Right cardiac atrium (tissue), 5 donors: Measurements from ENCODE around the gene NYAP2. TPM values are rescaled to one million over a fixed set of nuclear protein-coding genes. Genes with fewer than 3 reads are reported as not detected.

Experiments
- ATAC-seq, 2 donors: fragments of 200-7000 bp; cut with Tn5 transposase; one replicate each; pipeline versions ENCODE4 v1.8.0 to v1.9.1; 2020; ENCODE audit warnings: moderate library complexity in 2 of 2, mild to moderate bottlenecking in 1 of 2
- DNase-seq, 3 donors: peaks; one replicate each; pipeline ENCODE4 v3.0.0-alpha.2; 2020
- H3K27ac ChIP-seq: one replicate; pipeline ENCODE4 v1.5.1; 2013; ENCODE audit warnings: mild to moderate bottlenecking, low read length, control low read depth, moderate library complexity
- H3K27me3 ChIP-seq: one replicate; pipeline ENCODE4 v1.6.1; 2013; ENCODE audit not compliant: control insufficient read depth, insufficient read depth
- H3K4me1 ChIP-seq: one replicate; pipeline ENCODE4 v1.6.1; 2013; ENCODE audit warnings: low read length; ENCODE audit not compliant: control insufficient read depth, insufficient read depth
- H3K4me3 ChIP-seq: one replicate; pipeline ENCODE4 v1.5.1; 2013; ENCODE audit warnings: low read length, control low read depth
- H3K9me3 ChIP-seq: one replicate; pipeline ENCODE4 v1.6.1; 2013; ENCODE audit warnings: low read length; ENCODE audit not compliant: control insufficient read depth
- WGBS: extraction: QIAGEN DNeasy Blood & Tissue Kit; methylation state at CpG from one replicate; pipeline ENCODE4 v1.1.7; 2013; 5-methylcytosine and 5-hydroxymethylcytosine counted together
- intact Hi-C, 4 donors: fragments of 100-400 bp; cut with DNase I; formaldehyde crosslinking; loops; one replicate each; pipeline versions ENCODE4 v1.11.0 to v1.14.0; 2022 to 2023
- polyA plus RNA-seq: library from polyadenylated mRNA; stranded (reverse); fragments of 200-250 nt; gene quantifications from one replicate; pipeline ENCODE4 v1.2.3, GENCODE V29; 2013
- total RNA-seq, 4 donors: library from RNA; stranded (reverse); fragmentation: NEBNext Ultra II Directional; extraction: Animal tissue kit (Norgen Biotek cat#: 25700); gene quantifications; one replicate each; pipeline ENCODE4 v1.2.1, GENCODE V29; 2021
- donor health status: healthy with polysubstance abuse.
- donor health status: DM: no; HTN: yes; CAD: no.
- donor health status: DM: no; HTN: no; CAD: no.
- donor health status: DM: no; HTN: yes; CAD: no; lungs with severe emphysema.
- donor health status: DM: yes; HTN: yes; CAD: no.

The NYAP2 gene
- total and polyA plus RNA-seq, 5 donors, result not detected

GRCh38 chr2:225597911-225598310 is 198.4 kb downstream of the NYAP2 start:
- no peak for ATAC-seq
- intact Hi-C loops, result no loop called here
- H3K4me1 ChIP-seq, result no peaks in the 10 kb centered on the region
- 62% methylated on average over 4 of the region's 4 CpGs for WGBS
- no peak for DNase-seq
- no peaks in the 10 kb centered on the region for H3K9me3 ChIP-seq
- no peak overlapping the region for H3K4me3 ChIP-seq
- no peaks in the 10 kb centered on the region for H3K27me3 ChIP-seq
- H3K27ac ChIP-seq, result no peak overlapping the region

DNA sequence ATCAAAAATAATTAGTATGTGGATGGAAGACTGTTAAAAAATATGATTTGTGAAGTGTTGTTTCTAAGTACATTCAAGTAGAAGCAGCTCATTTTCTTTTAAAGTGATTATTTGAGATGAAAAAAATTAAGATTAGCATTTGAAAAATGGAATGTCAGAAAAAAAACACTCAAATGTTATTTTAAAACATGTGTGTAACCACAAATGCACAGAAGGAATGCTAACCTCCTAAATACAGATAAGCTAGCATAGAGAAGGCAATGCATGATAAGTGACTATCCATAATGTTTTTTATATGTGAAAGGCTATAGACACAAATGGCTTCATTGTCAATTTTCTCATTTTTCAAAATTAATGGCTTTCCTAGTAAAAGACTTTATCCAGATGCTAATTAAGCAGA is 198.9 kb downstream of the NYAP2 start:
- intact Hi-C loops, result no loop called here
- Histone ChIP-seq H3K27me3 (no peaks in the 10 kb centered on the region), H3K4me1 (no peaks in the 10 kb centered on the region), H3K27ac (no peak overlapping the region), H3K9me3 (no peaks in the 10 kb centered on the region), H3K4me3 (no peak overlapping the region)
- no peak for ATAC-seq
- no peak for DNase-seq

DNA sequence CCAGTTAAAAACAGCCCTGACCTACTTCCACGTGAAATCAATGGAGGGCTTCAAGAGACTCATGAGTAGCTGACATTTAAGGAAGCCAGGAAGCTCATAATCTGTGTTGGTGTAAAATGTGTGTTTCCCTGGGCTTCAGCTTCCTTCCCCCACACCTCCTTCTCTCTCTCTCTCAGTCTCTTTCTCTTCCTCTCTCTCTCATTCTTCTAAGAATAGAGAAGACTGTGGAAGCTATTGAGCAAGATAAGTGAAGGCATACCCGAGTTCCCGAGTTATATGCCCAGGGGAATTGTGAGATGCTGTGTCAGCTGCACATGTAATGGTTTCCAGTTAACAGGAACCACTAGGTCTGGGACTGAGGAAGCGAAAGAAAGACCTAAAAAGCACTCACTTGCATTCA is 199.4 kb downstream of the NYAP2 start:
- ATAC-seq (no peak), DNase-seq (no peak)
- 36% methylated on average over 4 of the region's 4 CpGs for WGBS
- Histone ChIP-seq H3K9me3 (no peaks in the 10 kb centered on the region), H3K4me1 (no peaks in the 10 kb centered on the region), H3K27me3 (no peaks in the 10 kb centered on the region), H3K27ac (no peak overlapping the region), H3K4me3 (no peak overlapping the region)
- intact Hi-C loops, result no loop called here

- Histone ChIP-seq H3K4me3 (no peak overlapping the region), H3K4me1 (no peaks in the 10 kb centered on the region), H3K27me3 (no peaks in the 10 kb centered on the region), H3K9me3 (no peaks in the 10 kb centered on the region), H3K27ac (no peak overlapping the region)
- no peak for DNase-seq
- intact Hi-C loops, result no loop called here
- 67% methylated on average over 1 of the region's 1 CpG for WGBS
- no peak for ATAC-seq
Observed at GRCh38 chr2:225599856-225600255, 200.3 kb downstream of the NYAP2 start.

DNA sequence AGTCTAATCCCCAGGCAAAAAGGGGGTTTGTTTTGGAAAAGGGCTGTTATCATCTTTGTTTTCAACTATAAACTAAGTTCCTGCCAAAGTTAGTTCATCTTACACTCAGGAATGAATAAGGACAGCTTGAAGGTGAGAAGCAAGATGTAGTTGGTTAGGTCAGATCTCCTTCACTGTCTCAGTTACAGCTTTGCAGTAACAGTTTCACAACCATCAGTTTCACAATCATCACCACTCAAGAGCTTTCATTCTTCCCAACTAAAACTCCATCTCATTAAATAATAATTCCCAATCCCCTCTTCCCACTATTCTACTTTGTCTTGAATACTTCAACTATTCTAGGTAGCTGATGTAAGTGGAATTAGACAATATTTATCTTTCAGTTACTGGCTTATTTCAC is 200.9 kb downstream of the NYAP2 start:
- no peak overlapping the region for H3K4me3 ChIP-seq
- no peak overlapping the region for H3K27ac ChIP-seq
- intact Hi-C loops, result no loop called here
- no peak for DNase-seq
- no peaks in the 10 kb centered on the region for H3K4me1 ChIP-seq
- no peaks in the 10 kb centered on the region for H3K9me3 ChIP-seq
- ATAC-seq, result no peak
- no peaks in the 10 kb centered on the region for H3K27me3 ChIP-seq

- Histone ChIP-seq H3K27me3 (no peaks in the 10 kb centered on the region), H3K9me3 (no peaks in the 10 kb centered on the region), H3K4me1 (no peaks in the 10 kb centered on the region), H3K4me3 (no peak overlapping the region), H3K27ac (no peak overlapping the region)
- WGBS, result 90% methylated on average over 4 of the region's 4 CpGs
- no peak for DNase-seq
- intact Hi-C loops, result no loop called here
- ATAC-seq, result no peak
Observed at GRCh38 chr2:225600865-225601264, 201.4 kb downstream of the NYAP2 start.

GRCh38 chr2:225602205-225602604 is 202.7 kb downstream of the NYAP2 start:
- Histone ChIP-seq H3K9me3 (no peaks in the 10 kb centered on the region), H3K27me3 (no peaks in the 10 kb centered on the region), H3K27ac (no peak overlapping the region), H3K4me3 (no peak overlapping the region), H3K4me1 (no peaks in the 10 kb centered on the region)
- intact Hi-C loops, result no loop called here
- ATAC-seq (no peak), DNase-seq (no peak)
- 74% methylated on average over 4 of the region's 4 CpGs for WGBS

- WGBS, result 21% methylated on average over 1 of the region's 1 CpG
- Histone ChIP-seq H3K4me1 (no peaks in the 10 kb centered on the region), H3K4me3 (no peak overlapping the region), H3K27me3 (no peaks in the 10 kb centered on the region), H3K9me3 (no peaks in the 10 kb centered on the region), H3K27ac (no peak overlapping the region)
- intact Hi-C loops, result no loop called here
- ATAC-seq, result no peak
- no peak for DNase-seq
Observed at GRCh38 chr2:225608136-225608535, 208.6 kb downstream of the NYAP2 start.

GRCh38 chr2:225612636-225613035 is 213.1 kb downstream of the NYAP2 start:
- H3K4me3 ChIP-seq, result no peak overlapping the region
- no peaks in the 10 kb centered on the region for H3K9me3 ChIP-seq
- H3K4me1 ChIP-seq, result no peaks in the 10 kb centered on the region
- DNase-seq (no peak), ATAC-seq (no peak)
- 65% methylated on average over 1 of the region's 1 CpG for WGBS
- H3K27me3 ChIP-seq, result no peaks in the 10 kb centered on the region
- no peak overlapping the region for H3K27ac ChIP-seq
- intact Hi-C loops, result no loop called here

DNA sequence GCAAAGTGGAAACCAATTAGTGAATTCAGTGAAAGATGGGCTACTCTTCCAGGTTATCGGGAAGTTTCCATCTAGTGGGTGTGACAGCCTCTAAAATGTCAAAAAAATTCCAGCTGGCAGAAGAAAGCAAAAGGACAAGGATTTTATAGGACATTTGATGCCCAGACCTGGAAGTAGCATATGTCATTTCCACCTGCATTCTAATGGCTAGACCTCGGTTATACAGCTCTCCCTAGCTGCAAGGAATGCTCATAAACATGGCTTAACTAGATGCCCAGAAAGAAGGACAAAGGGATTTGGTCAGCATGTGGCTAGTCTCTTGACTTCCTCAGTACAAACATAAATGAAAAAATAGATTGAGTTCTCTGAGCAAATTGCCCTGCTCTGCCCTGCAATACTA is 215.4 kb downstream of the NYAP2 start:
- 78% methylated on average over 2 of the region's 2 CpGs for WGBS
- H3K4me1 ChIP-seq, result no peaks in the 10 kb centered on the region
- H3K27ac ChIP-seq, result no peak overlapping the region
- no peak overlapping the region for H3K4me3 ChIP-seq
- intact Hi-C loops, result no loop called here
- ATAC-seq (no peak), DNase-seq (no peak)
- H3K27me3 ChIP-seq, result no peaks in the 10 kb centered on the region
- H3K9me3 ChIP-seq, result no peaks in the 10 kb centered on the region

- DNase-seq (no peak), ATAC-seq (no peak)
- no peaks in the 10 kb centered on the region for H3K9me3 ChIP-seq
- 59% methylated on average over 3 of the region's 3 CpGs for WGBS
- H3K27ac ChIP-seq, result no peak overlapping the region
- H3K4me1 ChIP-seq, result no peaks in the 10 kb centered on the region
- no peaks in the 10 kb centered on the region for H3K27me3 ChIP-seq
- intact Hi-C loops, result no loop called here
- H3K4me3 ChIP-seq, result no peak overlapping the region
Observed at GRCh38 chr2:225615514-225615913, 216.0 kb downstream of the NYAP2 start.

DNA sequence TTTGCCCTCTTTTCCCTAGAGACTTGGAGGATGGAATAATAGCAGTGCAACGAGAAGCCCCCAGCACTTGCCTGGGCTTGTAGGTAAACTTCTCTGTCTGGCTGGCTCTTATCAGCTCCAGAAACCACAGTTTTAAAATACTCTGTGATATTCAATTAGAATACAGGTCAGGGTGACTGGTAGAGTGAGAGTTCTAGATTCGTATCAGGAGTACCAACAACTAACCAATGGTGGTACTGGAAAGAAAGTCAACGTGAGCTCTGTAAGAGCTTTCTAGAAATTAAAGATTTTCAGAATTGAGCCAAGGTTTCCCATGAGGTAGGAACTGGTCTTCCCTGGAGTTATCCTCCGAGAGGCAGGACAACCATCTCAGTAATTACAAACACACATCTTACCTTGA is 216.9 kb downstream of the NYAP2 start:
- intact Hi-C loops, result no loop called here
- DNase-seq (no peak), ATAC-seq (no peak)
- Histone ChIP-seq H3K27me3 (no peaks in the 10 kb centered on the region), H3K4me3 (no peak overlapping the region), H3K4me1 (no peaks in the 10 kb centered on the region), H3K27ac (no peak overlapping the region), H3K9me3 (no peaks in the 10 kb centered on the region)
- 80% methylated on average over 4 of the region's 4 CpGs for WGBS
